HepG2 (cell line): ENCODE data around the gene SHF. TPM values are rescaled to one million over a fixed set of nuclear protein-coding genes. Genes with fewer than 3 reads are reported as not detected.

Source experiments
- TCF7 ChIP-seq: sonication (generic); IDR thresholded peaks from 2 replicates; pipeline ENCODE4 v1.6.1; 2016; ENCODE audit warnings: antibody characterized with exemption, low read depth
- ZNF121 ChIP-seq: sonication (generic); formaldehyde crosslinking; IDR thresholded peaks from 2 replicates; pipeline ENCODE4 v1.5.0; 2020; ENCODE audit warnings: mild to moderate bottlenecking, missing genetic modification reagents
- ZNF569 ChIP-seq: sonication (generic); formaldehyde crosslinking; IDR thresholded peaks from 2 replicates; pipeline ENCODE4 v1.5.0; 2020; ENCODE audit warnings: mild to moderate bottlenecking, missing genetic modification reagents, moderate library complexity, borderline replicate concordance
- ZNF670 ChIP-seq: sonication (generic); formaldehyde crosslinking; IDR thresholded peaks from 2 replicates; pipeline ENCODE4 v1.8.0; 2022; ENCODE audit warnings: mild to moderate bottlenecking, missing genetic modification reagents, borderline replicate concordance
- ZNF83 ChIP-seq: sonication (generic); formaldehyde crosslinking; IDR thresholded peaks from 2 replicates; pipeline ENCODE4 v1.4.0; 2020; ENCODE audit warnings: missing genetic modification reagents, mild to moderate bottlenecking, borderline replicate concordance
- polyA plus RNA-seq, 8 experiments: library from polyadenylated mRNA; depleted of rRNA in 3 of 8; stranded (reverse) in 7 of 8; unstranded in 1 of 8; fragments of >200 nt; fragmentation: Illumina TruSeq in 4 of 8; extraction: Trizol in 4 of 8; gene quantifications; 2 replicates each; pipeline versions ENCODE4 v1.2.1 to v1.2.3, GENCODE V29; 2011 to 2016; ENCODE audit warnings: low read depth in 4 of 8, missing spikeins in 1 of 8, mixed read lengths in 1 of 8; ENCODE audit not compliant: insufficient read depth in 1 of 8
- total RNA-seq, 5 experiments: library from RNA; depleted of rRNA; stranded (reverse); fragments of >200 nt; fragmentation: Illumina TruSeq; extraction: Trizol; gene quantifications; 2 replicates each; pipeline ENCODE4 v1.2.3, GENCODE V29; 2016; ENCODE audit warnings: low read depth in 1 of 5
- TF ChIP-seq, protein P1 (sequence below): sonication (generic); formaldehyde crosslinking; IDR thresholded peaks from 2 replicates; pipeline ENCODE4 v1.5.0; 2020; ENCODE audit warnings: missing genetic modification reagents, mild to moderate bottlenecking, borderline replicate concordance
- TF ChIP-seq, protein P2 (sequence below), 2 experiments: fragments of 450-650 bp in 1 of 2; sonication (generic) in 1 of 2; formaldehyde crosslinking in 1 of 2; IDR thresholded peaks; 2 replicates each; pipeline versions ENCODE4 v1.6.1 to v1.8.0; 2016 to 2022; ENCODE audit warnings: antibody characterized with exemption in 1 of 2, mild to moderate bottlenecking in 1 of 2, missing genetic modification reagents in 1 of 2
- TF ChIP-seq, protein P3 (sequence below): sonication (generic); formaldehyde crosslinking; IDR thresholded peaks from 2 replicates; pipeline ENCODE4 v1.4.0; 2020; ENCODE audit warnings: mild to moderate bottlenecking, missing genetic modification reagents
- TF ChIP-seq, protein P4 (sequence below): sonication (generic); formaldehyde crosslinking; IDR thresholded peaks from 2 replicates; pipeline ENCODE4 v1.5.0; 2020; ENCODE audit warnings: mild to moderate bottlenecking, missing genetic modification reagents, borderline replicate concordance
- TF ChIP-seq, protein P5 (sequence below): IDR thresholded peaks from 2 replicates; pipeline ENCODE4 v1.6.1; 2016; ENCODE audit warnings: low read depth, borderline replicate concordance

The SHF gene
- total and polyA plus RNA-seq, 2 of the 13 experiments (the other 11 are each of a cell fraction or from before 2014, with no cell fraction given): 20.9 to 25.5 TPM

DNA sequence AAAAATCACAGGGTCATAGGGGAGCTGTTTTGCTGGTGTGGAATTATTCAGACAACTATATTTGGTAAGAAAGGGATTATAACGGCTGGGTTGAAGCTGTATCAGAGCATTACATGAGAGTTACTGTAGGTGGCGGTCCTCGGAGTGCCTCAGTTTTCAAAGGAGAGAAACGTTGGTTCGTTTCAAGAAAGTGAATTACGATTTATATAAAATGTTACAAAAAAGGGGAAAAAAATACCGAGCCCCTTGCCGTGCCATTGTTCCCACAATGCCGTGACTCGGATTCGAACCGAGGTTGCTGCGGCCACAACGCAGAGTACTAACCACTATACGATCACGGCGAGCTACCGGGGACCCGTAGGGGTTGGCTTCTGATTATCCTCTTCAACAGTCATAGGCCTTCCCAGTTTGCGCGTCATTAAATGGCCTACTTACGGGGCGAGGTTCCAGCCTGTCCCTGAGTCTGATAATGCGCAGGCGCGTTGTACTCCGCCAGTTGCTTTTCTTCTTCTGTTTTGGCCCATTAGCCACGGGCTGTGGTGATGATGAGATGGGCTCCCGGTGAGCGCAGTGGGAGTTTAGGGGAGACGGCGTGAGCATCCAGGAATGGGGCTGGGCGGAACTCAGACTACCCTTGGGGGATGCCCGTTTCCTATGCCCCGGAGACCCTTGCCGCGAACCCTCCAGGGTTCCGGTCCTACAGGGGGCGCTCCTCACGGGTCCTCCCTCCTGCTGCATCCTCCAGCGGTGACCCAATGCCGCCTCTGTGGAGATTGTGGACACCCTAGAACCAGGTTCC is 10.8 kb upstream of the SHF start (continued):
- TF ChIP-seq ZNF569 (CRISPR knock-in tag) (no peak), ZNF121 (CRISPR knock-in tag) (no peak), ZNF670 (CRISPR knock-in tag) (0 out of 2 replicates have a peak, but pooled peaks have one; percentile 70), TCF7 (no peak), ZNF83 (CRISPR knock-in tag) (peak; percentile 17; the same call in 1 of the 2 replicates)
- TF ChIP-seq, protein P1, sequence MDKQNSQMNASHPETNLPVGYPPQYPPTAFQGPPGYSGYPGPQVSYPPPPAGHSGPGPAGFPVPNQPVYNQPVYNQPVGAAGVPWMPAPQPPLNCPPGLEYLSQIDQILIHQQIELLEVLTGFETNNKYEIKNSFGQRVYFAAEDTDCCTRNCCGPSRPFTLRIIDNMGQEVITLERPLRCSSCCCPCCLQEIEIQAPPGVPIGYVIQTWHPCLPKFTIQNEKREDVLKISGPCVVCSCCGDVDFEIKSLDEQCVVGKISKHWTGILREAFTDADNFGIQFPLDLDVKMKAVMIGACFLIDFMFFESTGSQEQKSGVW (CRISPR knock-in tag): no peak
- TF ChIP-seq, protein P2, sequence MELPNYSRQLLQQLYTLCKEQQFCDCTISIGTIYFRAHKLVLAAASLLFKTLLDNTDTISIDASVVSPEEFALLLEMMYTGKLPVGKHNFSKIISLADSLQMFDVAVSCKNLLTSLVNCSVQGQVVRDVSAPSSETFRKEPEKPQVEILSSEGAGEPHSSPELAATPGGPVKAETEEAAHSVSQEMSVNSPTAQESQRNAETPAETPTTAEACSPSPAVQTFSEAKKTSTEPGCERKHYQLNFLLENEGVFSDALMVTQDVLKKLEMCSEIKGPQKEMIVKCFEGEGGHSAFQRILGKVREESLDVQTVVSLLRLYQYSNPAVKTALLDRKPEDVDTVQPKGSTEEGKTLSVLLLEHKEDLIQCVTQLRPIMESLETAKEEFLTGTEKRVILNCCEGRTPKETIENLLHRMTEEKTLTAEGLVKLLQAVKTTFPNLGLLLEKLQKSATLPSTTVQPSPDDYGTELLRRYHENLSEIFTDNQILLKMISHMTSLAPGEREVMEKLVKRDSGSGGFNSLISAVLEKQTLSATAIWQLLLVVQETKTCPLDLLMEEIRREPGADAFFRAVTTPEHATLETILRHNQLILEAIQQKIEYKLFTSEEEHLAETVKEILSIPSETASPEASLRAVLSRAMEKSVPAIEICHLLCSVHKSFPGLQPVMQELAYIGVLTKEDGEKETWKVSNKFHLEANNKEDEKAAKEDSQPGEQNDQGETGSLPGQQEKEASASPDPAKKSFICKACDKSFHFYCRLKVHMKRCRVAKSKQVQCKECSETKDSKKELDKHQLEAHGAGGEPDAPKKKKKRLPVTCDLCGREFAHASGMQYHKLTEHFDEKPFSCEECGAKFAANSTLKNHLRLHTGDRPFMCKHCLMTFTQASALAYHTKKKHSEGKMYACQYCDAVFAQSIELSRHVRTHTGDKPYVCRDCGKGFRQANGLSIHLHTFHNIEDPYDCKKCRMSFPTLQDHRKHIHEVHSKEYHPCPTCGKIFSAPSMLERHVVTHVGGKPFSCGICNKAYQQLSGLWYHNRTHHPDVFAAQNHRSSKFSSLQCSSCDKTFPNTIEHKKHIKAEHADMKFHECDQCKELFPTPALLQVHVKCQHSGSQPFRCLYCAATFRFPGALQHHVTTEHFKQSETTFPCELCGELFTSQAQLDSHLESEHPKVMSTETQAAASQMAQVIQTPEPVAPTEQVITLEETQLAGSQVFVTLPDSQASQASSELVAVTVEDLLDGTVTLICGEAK (IDR thresholded peaks at IDR 0.05): no peak
- TF ChIP-seq, protein P2 (CRISPR knock-in tag; IDR thresholded peaks at IDR 0.05): no peak
- TF ChIP-seq, protein P3, sequence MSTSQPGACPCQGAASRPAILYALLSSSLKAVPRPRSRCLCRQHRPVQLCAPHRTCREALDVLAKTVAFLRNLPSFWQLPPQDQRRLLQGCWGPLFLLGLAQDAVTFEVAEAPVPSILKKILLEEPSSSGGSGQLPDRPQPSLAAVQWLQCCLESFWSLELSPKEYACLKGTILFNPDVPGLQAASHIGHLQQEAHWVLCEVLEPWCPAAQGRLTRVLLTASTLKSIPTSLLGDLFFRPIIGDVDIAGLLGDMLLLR (CRISPR knock-in tag): no peak
- TF ChIP-seq, protein P4, sequence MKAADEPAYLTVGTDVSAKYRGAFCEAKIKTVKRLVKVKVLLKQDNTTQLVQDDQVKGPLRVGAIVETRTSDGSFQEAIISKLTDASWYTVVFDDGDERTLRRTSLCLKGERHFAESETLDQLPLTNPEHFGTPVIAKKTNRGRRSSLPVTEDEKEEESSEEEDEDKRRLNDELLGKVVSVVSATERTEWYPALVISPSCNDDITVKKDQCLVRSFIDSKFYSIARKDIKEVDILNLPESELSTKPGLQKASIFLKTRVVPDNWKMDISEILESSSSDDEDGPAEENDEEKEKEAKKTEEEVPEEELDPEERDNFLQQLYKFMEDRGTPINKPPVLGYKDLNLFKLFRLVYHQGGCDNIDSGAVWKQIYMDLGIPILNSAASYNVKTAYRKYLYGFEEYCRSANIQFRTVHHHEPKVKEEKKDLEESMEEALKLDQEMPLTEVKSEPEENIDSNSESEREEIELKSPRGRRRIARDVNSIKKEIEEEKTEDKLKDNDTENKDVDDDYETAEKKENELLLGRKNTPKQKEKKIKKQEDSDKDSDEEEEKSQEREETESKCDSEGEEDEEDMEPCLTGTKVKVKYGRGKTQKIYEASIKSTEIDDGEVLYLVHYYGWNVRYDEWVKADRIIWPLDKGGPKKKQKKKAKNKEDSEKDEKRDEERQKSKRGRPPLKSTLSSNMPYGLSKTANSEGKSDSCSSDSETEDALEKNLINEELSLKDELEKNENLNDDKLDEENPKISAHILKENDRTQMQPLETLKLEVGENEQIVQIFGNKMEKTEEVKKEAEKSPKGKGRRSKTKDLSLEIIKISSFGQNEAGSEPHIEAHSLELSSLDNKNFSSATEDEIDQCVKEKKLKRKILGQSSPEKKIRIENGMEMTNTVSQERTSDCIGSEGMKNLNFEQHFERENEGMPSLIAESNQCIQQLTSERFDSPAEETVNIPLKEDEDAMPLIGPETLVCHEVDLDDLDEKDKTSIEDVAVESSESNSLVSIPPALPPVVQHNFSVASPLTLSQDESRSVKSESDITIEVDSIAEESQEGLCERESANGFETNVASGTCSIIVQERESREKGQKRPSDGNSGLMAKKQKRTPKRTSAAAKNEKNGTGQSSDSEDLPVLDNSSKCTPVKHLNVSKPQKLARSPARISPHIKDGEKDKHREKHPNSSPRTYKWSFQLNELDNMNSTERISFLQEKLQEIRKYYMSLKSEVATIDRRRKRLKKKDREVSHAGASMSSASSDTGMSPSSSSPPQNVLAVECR (CRISPR knock-in tag): peak; percentile 59; the same call in 1 of the 2 replicates
- TF ChIP-seq, protein P5, sequence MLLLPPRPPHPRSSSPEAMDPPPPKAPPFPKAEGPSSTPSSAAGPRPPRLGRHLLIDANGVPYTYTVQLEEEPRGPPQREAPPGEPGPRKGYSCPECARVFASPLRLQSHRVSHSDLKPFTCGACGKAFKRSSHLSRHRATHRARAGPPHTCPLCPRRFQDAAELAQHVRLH (CRISPR knock-in tag): peak; percentile 30; the same call in 1 of the 2 replicates
